Fibroblast of skin of right biceps (primary cell): ENCODE data around the gene SEZ6.

Source experiments
- DNase-seq: peaks from one replicate; pipeline ENCODE4 v3.0.0-alpha.2; 2013

SEZ6 gene

GRCh38 chr17:28970879-28971278 is 35.0 kb downstream of the SEZ6 start:
- no peak for DNase-seq

GRCh38 chr17:28969706-28970393 is 36.0 kb downstream of the SEZ6 start:
- DNase-seq, result no peak

- no peak for DNase-seq
These were observed 36.9 kb downstream of the SEZ6 start for GRCh38 chr17:28968914-28969295.

- no peak for DNase-seq
These were observed 37.5 kb downstream of the SEZ6 start for GRCh38 chr17:28968231-28968913.

- DNase-seq, result no peak
These were observed 38.4 kb downstream of the SEZ6 start for GRCh38 chr17:28967221-28968135.

- no peak for DNase-seq
These were observed 42.0 kb downstream of the SEZ6 start for GRCh38 chr17:28963841-28964240.

GRCh38 chr17:28963055-28963611 is 42.7 kb downstream of the SEZ6 start:
- DNase-seq, result no peak

- DNase-seq, result no peak
These were observed 44.4 kb downstream of the SEZ6 start for GRCh38 chr17:28961391-28961790.

- no peak for DNase-seq
These were observed 45.4 kb downstream of the SEZ6 start for GRCh38 chr17:28960256-28961061.

GRCh38 chr17:28959471-28959871 is 46.4 kb downstream of the SEZ6 start:
- no peak for DNase-seq

GRCh38 chr17:28958820-28959455 is 46.9 kb downstream of the SEZ6 start:
- DNase-seq, result no peak

GRCh38 chr17:28957992-28958355 is 47.9 kb downstream of the SEZ6 start:
- no peak for DNase-seq

GRCh38 chr17:28957277-28957991 is 48.4 kb downstream of the SEZ6 start:
- no peak for DNase-seq

- no peak for DNase-seq
These were observed 49.0 kb downstream of the SEZ6 start for GRCh38 chr17:28956861-28957260.

- DNase-seq, result no peak
These were observed 49.7 kb downstream of the SEZ6 start for GRCh38 chr17:28956112-28956511.

- no peak for DNase-seq
These were observed 50.4 kb downstream of the SEZ6 start for GRCh38 chr17:28955408-28955807.

GRCh38 chr17:28954886-28955285 is 50.9 kb downstream of the SEZ6 start:
- DNase-seq, result no peak

- DNase-seq, result peak; percentile 40
These were observed 52.3 kb downstream of the SEZ6 start for GRCh38 chr17:28953444-28954118.

- peak; percentile 99 for DNase-seq
These were observed 53.5 kb downstream of the SEZ6 start for GRCh38 chr17:28951991-28952975.
